Measurements from ENCODE around the gene NAALADL1.

The NAALADL1 gene, protein sequence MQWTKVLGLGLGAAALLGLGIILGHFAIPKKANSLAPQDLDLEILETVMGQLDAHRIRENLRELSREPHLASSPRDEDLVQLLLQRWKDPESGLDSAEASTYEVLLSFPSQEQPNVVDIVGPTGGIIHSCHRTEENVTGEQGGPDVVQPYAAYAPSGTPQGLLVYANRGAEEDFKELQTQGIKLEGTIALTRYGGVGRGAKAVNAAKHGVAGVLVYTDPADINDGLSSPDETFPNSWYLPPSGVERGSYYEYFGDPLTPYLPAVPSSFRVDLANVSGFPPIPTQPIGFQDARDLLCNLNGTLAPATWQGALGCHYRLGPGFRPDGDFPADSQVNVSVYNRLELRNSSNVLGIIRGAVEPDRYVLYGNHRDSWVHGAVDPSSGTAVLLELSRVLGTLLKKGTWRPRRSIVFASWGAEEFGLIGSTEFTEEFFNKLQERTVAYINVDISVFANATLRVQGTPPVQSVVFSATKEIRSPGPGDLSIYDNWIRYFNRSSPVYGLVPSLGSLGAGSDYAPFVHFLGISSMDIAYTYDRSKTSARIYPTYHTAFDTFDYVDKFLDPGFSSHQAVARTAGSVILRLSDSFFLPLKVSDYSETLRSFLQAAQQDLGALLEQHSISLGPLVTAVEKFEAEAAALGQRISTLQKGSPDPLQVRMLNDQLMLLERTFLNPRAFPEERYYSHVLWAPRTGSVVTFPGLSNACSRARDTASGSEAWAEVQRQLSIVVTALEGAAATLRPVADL

DNA sequence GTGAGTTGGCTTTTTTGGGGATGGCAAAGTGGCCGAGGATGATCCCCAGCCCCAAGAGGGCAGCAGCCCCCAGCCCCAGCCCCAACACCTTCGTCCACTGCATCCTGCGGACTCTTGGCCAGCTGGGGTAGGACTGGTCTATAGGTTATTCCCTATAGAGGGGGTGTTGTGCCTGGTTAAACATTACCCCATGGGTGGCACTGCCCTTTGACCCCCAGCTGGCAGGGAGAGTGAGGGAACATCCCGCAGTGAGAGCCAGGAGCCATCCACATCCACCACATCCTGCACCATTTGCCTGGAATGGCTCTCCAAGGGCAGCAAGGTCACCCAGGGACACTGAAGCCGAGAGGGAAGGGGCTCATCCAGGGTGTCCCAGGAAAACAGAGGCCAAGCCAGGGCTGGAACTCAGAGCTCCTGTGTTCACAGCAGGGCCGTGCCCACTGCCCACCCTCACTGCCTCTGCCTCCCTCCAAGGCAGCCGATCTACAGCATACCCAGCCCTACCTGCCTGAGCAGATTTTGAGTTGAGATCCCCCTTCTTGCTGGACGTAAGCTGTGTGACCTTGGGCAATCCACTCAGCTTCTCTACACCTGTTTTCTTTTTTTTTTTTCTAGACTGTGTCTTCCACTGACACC is at the start of gene NAALADL1:
Gene NAALADL1 (minus strand): TSS at position 135 of the 636 bp plus-strand sequence. CDS start 32 bp downstream, at position 103.
- H3K79me2 ChIP-seq = no peaks in the 10 kb centered on the region

DNA sequence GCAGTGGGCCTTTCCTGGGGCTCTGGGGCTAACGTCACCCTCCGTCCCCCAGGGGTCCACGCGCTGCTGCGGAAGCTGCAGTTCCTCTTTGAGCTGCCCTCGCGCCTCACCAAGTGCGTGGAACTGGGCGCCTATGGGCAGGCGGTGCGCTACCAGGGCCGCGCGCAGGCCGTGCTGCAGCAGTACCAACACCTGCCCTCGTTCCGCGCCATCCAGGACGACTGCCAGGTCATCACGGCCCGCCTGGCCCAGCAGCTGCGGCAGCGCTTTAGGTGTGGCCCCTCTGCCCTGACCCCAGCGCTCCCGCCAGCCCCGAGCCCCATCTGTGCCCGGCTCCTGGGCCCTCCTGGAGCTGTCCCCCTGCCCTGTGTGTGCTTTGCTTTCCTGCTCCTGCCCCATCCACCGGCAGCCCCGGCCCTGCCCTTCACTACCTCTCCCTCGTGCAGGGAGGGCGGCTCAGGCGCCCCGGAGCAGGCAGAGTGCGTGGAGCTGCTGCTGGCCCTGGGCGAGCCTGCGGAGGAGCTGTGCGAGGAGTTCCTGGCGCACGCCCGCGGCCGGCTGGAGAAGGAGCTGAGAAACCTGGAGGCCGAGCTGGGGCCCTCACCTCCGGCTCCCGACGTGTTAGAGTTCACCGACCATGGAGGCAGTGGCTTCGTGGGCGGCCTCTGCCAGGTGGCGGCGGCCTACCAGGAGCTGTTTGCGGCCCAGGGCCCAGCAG is 49.6 kb upstream of the NAALADL1 start:
- TF ChIP-seq, protein P1, sequence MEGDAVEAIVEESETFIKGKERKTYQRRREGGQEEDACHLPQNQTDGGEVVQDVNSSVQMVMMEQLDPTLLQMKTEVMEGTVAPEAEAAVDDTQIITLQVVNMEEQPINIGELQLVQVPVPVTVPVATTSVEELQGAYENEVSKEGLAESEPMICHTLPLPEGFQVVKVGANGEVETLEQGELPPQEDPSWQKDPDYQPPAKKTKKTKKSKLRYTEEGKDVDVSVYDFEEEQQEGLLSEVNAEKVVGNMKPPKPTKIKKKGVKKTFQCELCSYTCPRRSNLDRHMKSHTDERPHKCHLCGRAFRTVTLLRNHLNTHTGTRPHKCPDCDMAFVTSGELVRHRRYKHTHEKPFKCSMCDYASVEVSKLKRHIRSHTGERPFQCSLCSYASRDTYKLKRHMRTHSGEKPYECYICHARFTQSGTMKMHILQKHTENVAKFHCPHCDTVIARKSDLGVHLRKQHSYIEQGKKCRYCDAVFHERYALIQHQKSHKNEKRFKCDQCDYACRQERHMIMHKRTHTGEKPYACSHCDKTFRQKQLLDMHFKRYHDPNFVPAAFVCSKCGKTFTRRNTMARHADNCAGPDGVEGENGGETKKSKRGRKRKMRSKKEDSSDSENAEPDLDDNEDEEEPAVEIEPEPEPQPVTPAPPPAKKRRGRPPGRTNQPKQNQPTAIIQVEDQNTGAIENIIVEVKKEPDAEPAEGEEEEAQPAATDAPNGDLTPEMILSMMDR (IDR thresholded peaks at IDR 0.05) = no peak
- Histone ChIP-seq H3K27ac (no peak overlapping the region), H3K4me2 (ENCODE audit: low read length) (no peak overlapping the region), H3K36me3 (ENCODE audit: control insufficient read depth, insufficient read depth, low read length) (no peaks in the 10 kb centered on the region), H3K4me3 (ENCODE audit: low read depth, low read length) (no peak overlapping the region), H3K4me1 (peaks cover 6% of the 10 kb centered on the region), H2AFZ (no peak overlapping the region), H3K27me3 (ENCODE audit: control insufficient read depth, insufficient read depth, low read length) (no peaks in the 10 kb centered on the region), H3K9me3 (ENCODE audit: control insufficient read depth, low read length) (no peaks in the 10 kb centered on the region), H3K79me2 (no peaks in the 10 kb centered on the region), H3K9ac (no peak overlapping the region)

More for the DNA sequence above, at the start of gene NAALADL1:
- Histone ChIP-seq H3K4me2 (ENCODE audit: low read length) (no peak within 1 kb of the TSS), H3K36me3 (ENCODE audit: control insufficient read depth, insufficient read depth, low read length) (no peaks in the 10 kb centered on the region), H3K27me3 (ENCODE audit: control insufficient read depth, insufficient read depth, low read length) (no peaks in the 10 kb centered on the region), H3K27ac (no peak within 1 kb of the TSS), H2AFZ (no peak within 1 kb of the TSS), H3K4me3 (ENCODE audit: low read depth, low read length) (no peak within 1 kb of the TSS), H3K4me1 (no peaks in the 10 kb centered on the region), H3K9ac (no peak within 1 kb of the TSS), H3K9me3 (ENCODE audit: control insufficient read depth, low read length) (no peaks in the 10 kb centered on the region)
- TF ChIP-seq, protein P1 (IDR thresholded peaks at IDR 0.05) = no peak

DNA sequence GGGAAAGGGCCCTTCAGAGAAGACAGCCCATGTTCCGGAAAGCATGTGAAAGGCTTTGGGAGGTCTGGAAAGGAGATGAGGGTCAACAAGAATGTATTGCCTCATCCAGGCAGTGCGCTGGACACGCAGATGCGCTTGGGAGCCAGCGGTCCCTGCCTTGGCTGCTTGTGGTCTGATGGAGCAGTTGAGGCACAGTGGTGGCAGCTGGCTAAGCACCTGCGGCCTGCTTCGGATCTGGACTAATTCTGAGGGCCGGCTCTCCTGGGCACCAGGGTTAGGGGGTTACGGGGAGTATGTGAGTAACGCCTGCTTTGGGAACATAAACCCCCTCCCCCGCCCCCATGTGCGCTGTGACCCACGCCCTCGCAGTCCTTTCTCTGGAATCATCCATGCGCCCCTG is 48.7 kb upstream of the NAALADL1 start:
- Histone ChIP-seq H3K9me3 (ENCODE audit: control insufficient read depth, low read length) (no peaks in the 10 kb centered on the region), H3K4me3 (ENCODE audit: low read depth, low read length) (no peak overlapping the region), H3K36me3 (ENCODE audit: control insufficient read depth, insufficient read depth, low read length) (no peaks in the 10 kb centered on the region), H3K4me1 (peaks cover 6% of the 10 kb centered on the region), H3K27me3 (ENCODE audit: control insufficient read depth, insufficient read depth, low read length) (no peaks in the 10 kb centered on the region), H3K9ac (no peak overlapping the region), H3K79me2 (no peaks in the 10 kb centered on the region), H3K27ac (no peak overlapping the region), H2AFZ (no peak overlapping the region), H3K4me2 (ENCODE audit: low read length) (no peak overlapping the region)
- TF ChIP-seq, protein P1 (IDR thresholded peaks at IDR 0.05) = no peak

DNA sequence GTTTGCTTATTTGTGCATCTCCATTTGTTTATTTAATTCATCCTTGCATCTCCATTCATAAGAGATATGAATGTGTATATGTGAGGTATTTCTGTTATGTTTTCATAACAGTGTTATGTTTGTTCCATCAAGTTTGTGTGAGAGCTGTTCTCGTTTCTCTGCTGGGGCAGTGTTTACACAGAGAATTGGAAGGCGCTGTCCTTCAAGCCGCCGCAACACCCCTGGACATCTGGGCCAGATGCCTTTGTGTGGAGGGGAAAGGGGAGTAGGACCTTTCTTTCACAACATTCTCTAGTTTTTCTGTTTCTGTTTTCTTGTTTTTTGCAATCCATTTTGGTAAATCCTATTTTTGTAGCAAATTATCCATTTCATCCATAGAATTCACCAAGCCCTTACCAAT is 46.3 kb upstream of the NAALADL1 start:
- H3K36me3 ChIP-seq (ENCODE audit: control insufficient read depth, insufficient read depth, low read length) = no peaks in the 10 kb centered on the region
- peak overlapping the region; percentile 53 for H3K4me2 ChIP-seq (ENCODE audit: low read length)
- peaks cover 6% of the 10 kb centered on the region for H3K4me1 ChIP-seq
- H3K27ac ChIP-seq = peak overlapping the region; percentile 74
- H3K79me2 ChIP-seq = peaks cover 3% of the 10 kb centered on the region
- TF ChIP-seq, protein P1 (IDR thresholded peaks at IDR 0.05) = no peak
- peak overlapping the region; percentile 37 for H3K4me3 ChIP-seq (ENCODE audit: low read depth, low read length)
- no peaks in the 10 kb centered on the region for H3K9me3 ChIP-seq (ENCODE audit: control insufficient read depth, low read length)
- no peak overlapping the region for H2AFZ ChIP-seq
- no peak overlapping the region for H3K9ac ChIP-seq
- H3K27me3 ChIP-seq (ENCODE audit: control insufficient read depth, insufficient read depth, low read length) = no peaks in the 10 kb centered on the region
